GM18873 (cell line): ENCODE measurements around the gene DPP6.
"Not testable (repeated sequence)": the region's sequence is repeated elsewhere in the genome, so short reads cannot be mapped to it uniquely, and the experiment has no call there.

Experiments used
- ATAC-seq: cut with Tn5 transposase; IDR thresholded peaks from one replicate; pipeline ENCODE4 v1.9.1; 2021; ENCODE audit warnings: mild to moderate bottlenecking, moderate library complexity, moderate number of reproducible peaks; ENCODE audit not compliant: unreplicated experiment, low FRiP score

DPP6 gene

DNA sequence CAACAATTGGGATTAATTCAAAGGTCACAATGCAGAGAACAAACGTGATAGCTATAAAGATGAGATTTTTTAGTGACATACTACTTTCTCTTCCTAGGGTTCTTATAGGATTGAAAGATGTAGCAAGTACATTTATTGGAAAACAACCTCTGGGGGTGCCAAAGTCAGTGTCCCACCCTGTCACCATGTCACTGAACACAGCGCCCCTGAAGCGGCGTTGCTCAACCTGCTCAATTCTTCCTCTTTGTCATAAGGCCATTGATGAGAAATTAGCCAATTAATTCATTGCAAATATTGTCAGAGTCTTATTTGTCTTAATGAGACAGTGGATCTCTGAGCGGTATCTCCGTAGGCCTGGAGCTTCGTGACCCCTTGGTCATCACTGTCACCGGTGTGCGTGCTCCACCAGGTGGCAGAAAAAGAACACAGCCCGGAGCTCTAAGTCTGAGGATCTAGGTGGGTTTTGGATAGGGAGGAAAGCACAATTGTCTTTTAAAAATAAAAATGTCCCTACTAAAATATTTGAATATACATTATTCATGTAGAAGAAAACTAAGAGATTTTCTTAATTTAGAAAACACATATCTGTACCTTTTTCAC lies 588.2 kb downstream of the DPP6 start:
- ATAC-seq: no peak

DNA sequence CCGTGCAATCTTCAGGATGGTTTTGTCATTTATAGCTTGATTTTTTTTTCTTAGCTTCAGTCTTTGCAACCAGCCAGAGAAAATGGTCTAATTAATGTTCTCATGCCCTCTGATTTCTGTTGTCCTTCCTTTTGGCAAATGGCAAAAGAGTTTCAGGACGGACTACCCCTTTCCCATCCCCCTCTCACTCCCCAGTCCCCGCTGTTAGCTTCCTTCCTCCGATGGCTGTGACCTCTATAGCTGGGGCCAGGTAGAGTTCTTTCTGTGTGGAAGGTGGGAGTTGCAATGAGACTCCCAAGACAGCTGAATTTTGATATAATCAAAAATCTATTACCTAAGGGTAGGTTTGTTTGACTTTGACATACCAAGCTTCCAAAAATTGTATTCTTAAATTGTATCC lies 588.7 kb downstream of the DPP6 start:
- ATAC-seq: no peak

DNA sequence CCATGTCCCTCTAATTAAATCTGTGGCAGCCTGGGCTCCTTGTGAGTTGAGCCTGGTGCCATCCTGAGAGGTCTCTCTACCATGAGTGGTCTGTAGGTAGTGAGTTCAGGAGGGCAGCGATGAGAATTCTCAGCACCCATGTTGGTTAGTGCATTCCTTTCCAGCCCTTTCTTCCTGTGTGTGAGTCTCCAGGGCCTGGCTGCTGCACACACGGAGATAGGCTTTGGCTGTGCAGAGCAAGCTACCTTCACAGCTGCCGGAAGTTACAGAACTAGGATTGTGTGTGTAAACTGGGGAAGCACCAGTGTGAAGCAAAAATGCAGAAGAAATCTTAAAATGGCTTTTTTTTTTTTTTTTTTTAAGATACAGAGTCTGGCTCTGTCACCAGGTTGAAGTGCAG lies 592.2 kb downstream of the DPP6 start:
- no peak for ATAC-seq

DNA sequence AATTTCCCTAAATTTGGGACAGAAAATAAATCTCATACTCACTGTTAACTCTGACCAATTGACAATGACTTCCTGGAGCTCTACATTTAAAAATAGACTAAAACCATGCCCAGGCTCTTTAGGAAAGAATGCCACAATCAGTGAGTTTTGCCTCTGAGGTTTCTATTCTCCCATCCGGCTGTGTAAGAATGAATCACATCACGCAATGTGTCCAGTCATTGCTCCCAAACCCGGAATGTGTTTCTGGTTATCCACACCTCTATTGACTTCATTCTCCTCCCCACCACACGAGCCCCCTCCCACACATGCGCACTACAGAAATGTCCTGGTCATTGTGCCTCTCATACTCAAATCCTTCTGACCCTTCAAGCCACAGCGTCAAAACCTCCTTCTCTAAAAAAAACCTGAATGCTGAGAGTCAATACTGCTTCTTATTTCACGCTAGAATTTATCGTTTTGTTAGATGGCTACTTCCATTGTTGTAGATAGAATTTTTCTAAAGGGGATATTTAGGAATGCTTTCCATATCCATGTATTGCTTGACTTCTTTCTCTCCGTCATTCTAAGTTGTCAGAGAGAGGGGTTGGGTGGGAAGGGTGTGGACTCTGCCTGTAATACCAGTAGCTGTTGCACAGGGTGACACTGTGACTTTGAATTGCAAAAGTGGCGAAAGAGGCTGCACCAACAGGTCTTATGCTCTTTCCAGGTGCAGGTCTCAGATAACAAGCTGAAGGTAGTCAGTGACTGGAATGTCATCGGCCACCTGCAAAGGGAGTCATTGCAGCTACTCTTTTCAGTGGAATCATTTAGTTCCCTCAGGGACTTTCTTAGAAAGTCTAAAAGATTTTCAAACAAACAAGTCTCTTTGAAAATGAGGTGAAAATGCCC lies 594.2 kb downstream of the DPP6 start:
- ATAC-seq: no peak

DNA sequence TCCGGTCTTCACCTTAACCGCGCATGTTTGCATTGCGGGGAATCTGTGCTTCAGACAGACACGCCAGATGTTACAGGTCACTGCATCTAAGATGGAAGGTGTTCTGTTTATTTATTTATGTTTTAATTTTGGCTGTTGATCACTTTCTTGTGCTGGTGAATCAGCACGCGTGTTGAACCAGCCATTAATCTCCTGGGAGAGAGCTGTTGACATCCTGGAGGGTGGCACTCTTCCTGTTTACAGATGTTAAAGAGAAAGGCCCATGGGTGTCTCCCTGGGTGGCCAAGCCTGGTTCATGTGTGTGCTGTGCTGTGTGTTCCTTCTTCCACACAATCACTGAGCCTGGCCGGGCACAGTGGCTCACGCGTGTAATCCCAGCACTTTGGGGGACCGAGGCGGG lies 595.4 kb downstream of the DPP6 start:
- no peak for ATAC-seq

DNA sequence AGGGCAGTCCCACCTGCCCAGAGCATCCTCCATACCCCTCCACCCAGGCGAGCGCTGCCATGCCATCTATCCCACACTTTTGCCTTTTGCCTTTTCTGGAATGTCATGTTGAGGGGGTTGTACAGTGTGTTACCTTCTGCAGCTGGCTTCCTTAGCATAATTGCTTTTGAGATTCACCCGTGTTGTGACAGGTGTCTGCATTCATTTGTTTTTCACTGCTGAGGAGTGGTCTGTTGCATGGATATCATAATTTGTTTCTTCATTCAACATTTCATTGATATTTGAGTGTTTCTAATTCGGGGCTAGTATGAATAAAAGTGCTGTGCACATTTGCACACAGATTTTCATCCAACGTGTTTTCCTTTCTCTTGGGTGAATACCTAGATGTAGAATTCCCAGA lies 596.8 kb downstream of the DPP6 start:
- no peak for ATAC-seq

DNA sequence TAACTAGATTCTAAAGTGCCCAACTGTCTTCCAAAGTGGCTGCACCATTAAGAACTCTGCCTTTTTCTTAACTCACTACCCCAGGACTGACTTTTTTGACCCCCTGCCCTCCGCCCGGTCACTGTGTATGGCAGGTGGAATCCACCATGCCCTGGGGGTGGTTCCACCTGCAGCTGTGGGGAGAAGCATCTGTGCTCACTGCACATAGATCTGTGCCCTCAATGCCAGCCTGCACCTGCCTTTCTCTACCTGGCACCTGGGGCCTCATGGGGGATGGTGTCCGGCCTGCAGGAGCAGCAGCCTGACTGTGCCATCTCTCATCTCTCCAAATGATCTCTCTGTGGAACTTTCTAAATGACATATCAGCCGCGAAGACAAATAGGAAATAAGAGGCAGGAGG lies 597.2 kb downstream of the DPP6 start:
- no peak for ATAC-seq

DNA sequence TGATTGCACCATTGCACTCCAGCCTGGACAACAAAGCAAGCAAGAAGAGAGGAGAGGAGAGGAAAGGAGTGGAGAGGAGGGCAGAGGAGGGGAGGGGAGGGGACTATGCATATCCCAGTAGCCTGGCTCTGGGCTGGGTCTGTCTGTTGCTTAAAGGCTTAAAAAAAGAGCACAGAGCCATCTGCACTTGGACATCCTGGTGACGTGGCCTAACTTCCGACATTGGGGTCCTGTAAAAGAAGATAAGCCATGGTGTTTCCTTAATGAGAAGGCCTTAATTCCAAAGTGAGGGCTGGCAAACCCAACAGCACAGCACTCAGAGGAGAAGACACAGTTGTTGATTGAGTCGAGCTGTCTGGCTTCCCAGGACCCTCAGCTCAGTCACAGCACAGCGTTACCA lies 598.1 kb downstream of the DPP6 start:
- no peak for ATAC-seq

DNA sequence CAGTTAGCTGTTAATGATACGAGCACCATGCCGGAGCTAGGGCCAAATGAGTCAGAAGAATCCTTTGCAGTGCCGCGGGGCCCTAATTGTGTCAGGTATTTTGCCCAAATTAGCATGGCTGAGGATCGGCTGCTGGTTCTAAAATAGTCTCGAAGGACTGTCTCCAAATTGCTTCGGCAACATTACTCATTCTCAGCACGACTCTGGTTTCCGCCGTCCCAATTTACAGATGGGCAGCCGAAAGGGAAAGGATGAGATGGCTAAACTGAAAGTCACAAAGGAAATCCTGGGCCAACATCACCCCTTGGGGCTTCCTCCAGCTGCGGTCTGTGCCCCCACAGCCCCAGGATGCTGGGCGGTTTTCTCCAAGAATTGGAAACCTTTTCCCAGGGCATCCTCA lies 599.3 kb downstream of the DPP6 start:
- no peak for ATAC-seq

DNA sequence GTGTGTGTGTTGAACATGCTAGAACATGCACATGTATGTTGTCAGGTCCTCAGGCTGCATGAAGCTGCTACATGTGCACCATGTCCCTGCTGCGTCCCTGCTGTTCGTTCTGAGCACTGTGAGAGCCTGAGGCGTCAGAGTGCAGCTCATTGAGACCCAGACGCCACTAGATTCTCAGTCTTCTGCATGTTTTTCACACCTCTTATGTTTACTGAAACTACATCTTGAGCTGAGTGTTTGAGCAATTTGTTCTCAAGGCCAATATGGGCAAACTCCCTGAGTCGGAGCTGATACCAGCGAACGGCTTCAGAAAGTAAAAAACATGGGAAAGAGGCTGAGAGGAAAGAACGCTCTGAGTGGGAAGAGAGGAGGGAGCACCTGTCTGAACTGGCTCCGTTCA lies 600.4 kb downstream of the DPP6 start:
- ATAC-seq: no peak

DNA sequence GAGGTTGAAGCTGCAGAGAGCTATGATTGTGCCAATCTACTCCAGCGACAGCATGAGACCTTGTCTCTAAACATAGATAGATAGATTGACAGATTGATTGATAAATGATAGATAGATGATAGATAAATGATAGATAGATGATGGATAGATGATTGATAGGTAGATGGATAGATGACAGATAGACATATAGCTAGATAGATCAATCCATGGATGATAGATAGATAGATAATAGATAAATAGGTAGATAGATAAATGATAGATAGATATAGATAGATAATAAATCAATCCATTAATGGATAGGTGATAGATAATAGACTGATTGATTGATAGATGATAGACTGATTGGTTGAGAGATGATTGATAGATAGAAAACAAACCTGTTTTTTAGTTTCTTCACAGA lies 601.1 kb downstream of the DPP6 start:
- no peak for ATAC-seq

DNA sequence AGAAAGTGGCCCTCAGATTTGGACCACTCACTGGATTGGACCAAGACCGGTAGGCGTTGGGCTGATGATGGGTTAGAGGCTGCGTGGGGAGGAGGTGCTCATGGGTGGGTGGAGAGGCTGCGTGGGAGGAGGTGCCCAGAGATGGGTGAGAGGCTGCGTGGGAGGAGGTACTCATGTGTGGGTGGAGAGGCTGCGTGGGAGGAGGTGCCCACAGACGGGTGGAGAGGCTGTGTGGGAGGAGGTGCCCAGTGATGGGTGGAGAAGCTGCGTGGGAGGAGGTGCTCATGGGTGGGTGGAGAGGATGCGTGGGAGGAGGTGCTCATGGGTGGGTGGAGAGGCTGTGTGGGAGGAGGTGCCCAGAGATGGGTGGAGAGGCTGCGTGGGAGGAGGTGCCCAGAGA lies 604.4 kb downstream of the DPP6 start:
- no peak for ATAC-seq

DNA sequence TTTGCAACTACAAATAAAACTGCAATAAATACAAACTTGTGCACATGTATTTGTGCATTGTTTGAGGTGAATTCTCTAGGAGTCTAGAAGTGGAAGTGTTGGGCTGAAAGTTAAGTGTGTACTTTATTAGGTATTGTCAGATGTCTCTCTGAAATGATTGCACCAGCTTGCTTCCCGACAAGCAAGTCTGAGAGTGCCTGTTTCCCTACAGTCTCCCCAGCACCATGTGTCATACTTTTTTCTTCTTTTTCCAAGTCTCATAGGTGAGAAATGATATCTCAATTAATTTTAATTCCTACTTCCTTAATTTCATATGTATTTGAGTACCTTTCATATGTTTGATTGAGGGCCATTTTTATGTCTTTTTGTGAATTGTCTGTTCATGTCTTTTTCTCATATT lies 614.6 kb downstream of the DPP6 start:
- ATAC-seq: no peak

DNA sequence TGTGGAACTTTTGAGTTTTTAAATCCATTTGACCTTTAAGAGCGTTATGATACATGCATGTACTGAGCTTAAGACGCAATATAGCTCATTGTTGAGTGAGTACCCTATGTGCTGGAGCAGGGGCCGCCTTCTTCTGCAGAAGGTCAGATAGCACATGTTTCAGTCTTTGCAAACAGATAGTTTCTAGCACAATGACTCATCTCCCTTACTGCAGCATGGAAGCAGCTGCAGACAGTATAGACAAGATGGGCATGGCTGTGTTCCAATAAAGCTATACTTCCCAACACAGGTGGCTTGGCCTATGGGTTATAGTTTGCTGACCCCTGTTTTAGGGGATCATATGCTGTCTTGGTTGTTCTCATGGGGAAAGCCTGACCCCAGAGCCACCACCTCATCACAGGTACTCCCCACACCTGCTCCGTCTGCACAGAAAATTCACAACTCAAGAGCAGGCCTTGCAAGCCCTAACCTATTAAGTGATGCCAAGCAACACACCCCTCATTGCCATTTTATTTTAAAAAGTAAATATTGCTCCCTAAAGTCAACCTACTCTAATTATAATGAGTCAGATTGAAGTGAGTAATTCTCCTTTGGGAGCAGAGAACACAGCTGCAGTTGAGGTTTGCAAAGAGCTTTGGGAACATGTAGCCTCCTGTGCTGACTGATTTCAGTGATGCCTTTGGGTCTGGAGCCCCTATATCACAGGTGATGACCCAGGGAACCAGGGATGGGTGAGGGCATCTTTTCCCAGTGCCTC lies 620.6 kb downstream of the DPP6 start:
- ATAC-seq: no peak

DNA sequence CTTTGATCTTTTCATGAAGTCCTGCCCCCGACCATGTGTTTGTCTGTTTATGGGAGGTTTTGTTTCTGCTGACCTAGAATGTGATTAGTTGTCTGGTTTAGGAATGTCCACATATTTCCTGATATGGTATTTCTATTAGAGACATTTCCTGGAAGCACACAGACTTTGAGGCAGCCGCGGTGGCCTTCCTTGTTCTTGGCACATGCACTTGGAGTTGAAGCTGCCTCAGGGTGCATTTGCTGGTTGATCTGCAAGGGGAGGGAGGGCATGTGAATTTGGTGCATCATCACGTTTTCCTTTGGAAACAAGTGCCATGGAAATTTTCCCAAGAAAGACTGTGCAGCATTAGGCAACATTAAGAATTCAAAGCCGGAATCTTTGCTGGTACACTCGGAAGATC lies 622.0 kb downstream of the DPP6 start:
- ATAC-seq: no peak

DNA sequence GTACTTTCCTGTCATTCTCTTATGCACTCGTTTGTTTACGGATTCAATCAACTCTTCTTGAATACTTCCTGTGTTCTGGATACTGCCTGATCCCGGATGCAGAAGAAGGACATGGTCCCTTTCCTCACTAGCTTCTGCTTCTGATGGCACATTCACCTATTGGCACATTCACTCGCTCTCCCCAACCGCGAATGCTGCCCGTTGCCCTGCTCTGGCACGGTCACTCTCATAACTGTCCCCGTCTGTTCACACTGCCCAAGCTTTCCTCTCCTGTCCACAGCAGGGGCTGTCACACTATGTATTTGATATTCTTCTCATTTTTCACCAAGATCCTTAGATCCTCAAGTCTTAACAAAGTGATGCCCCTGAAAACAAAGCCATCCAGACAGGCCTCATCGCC lies 623.4 kb downstream of the DPP6 start:
- ATAC-seq: no peak

DNA sequence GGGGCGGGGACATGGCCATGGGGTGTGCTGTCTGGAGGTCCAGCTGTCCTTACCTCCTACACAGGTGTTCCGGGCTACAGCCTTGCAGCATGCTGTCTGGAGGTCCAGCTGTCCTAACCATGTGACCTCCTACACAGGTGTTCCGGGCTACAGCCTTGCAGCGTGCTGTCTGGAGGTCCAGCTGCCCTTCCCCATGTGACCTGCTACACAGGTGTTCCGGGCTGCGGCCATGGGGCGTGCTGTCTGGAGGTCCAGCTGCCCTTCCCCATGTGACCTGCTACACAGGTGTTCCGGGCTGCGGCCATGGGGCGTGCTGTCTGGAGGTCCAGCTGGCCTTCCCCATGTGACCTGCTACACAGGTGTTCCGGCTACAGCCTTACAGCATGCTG lies 623.8 kb downstream of the DPP6 start:
- not testable (repeated sequence) for ATAC-seq

DNA sequence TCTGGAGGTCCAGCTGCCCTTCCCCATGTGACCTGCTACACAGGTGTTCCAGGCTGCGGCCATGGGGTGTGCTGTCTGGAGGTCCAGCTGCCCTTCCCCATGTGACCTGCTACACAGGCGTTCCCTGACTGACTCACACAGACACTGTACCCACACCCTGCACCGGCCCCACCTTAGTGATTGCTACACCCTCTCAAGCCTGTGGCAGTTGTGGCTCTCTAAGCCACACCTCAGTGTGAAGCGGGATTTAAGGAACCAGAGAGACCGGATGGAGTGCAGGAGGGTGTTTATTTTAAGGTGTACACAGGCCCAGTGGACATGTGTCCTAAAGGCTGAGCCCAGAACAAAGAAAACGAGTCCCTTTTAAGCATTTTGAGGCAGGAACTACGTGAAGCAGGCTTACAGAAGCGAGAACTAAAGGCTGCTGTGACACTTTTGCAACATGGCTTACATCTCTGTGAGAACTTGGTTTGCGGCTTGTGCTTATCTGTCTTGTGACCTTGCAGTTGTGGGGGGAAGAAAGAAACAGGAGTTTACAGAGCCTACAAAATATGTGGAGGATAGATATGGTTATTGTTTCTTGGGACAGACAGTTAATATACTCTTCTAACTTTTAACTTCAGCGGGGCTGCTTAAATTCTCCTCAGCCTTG lies 624.4 kb downstream of the DPP6 start:
- ATAC-seq: no peak

DNA sequence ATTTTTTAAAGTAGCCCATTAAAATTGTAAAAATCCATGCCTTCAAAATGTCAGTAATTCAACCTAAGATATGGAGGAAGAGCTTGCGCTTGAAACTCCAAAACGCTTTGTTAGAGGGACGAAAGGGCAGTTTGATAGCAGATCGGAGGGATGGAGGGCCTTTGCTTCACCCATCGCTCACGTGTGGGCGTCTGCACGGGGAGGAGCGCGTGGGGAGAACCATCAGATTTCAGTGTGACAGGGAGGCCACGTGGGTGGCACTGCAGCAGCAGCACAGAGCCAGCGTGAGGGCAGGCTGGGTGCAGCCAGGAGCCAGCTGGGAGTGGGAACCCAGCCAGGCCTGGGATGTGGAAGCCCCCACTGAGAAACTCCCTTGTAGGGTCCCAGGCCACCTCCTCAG lies 625.3 kb downstream of the DPP6 start:
- ATAC-seq: no peak

DNA sequence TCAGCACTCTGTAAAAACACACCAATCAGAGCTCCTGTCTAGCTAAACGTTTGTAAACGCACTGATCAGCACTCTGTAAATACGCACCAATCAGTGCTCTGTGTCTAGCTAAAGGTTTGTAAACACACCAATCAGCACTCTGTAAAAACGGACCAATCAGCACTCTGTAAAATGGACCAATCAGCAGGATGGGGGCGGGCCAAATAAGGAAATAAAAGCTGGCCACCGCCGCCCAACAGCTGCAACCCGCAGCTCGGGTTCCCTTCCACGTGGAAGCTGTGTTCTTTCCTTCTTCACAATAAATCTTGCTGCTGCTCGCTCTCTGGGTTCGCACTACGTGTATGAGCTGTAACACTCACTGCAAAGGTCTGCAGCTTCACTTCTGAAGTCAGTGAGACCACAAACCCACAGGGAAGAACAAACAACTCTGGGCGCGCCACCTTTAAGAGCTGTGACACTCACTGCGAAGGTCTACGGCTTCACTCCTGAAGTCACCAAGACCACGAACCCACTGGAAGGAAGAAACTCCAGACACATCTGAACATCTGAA lies 625.9 kb downstream of the DPP6 start:
- ATAC-seq: not testable (repeated sequence)
